Measurements from ENCODE around the gene MAP7D3. TPM values are rescaled to one million over a fixed set of nuclear protein-coding genes. Genes with fewer than 3 reads are reported as not detected.

MAP7D3 gene
- total and polyA plus RNA-seq, 9 of the 15 experiments (the other 6 are each of a cell fraction or from before 2014, with no cell fraction given) = 9.4 to 27.7 (median 14.0) TPM

DNA sequence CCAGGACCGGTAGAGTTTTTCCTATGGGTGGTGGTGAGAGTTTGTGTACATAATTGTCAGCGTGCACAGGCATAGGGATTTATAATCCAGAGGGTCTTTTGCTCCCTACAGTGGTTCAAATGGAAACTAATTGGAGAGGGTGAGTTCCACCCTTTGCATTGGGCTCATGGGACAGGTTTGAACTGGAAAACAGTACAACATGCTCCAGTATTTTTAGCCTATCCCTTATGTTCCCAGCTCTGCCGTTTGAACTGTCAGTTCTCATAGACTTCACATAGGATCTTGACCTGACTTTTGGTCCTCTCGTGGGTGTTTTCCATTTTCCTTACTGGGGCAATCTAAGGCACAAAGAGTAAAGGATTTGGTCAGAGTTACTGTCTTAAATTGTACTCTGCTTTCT lies 72.1 kb downstream of the MAP7D3 start:
- H3K9me1 ChIP-seq (ENCODE audit: control insufficient read depth, insufficient read depth, low read length) = no peaks in the 10 kb centered on the region
- no peaks in the 10 kb centered on the region for H3K36me3 ChIP-seq (ENCODE audit: control insufficient read depth, insufficient read depth, low read length)
- H3K4me1 ChIP-seq (replicated peaks in 1 of 2; ENCODE audit: control insufficient read depth in 2 of 2, insufficient read depth in 2 of 2, low read length in 2 of 2) = no peaks in the 10 kb centered on the region
- H2AFZ ChIP-seq (ENCODE audit: low read depth, low read length) = no peak overlapping the region
- no peak for ATAC-seq
- TF ChIP-seq, protein P1, sequence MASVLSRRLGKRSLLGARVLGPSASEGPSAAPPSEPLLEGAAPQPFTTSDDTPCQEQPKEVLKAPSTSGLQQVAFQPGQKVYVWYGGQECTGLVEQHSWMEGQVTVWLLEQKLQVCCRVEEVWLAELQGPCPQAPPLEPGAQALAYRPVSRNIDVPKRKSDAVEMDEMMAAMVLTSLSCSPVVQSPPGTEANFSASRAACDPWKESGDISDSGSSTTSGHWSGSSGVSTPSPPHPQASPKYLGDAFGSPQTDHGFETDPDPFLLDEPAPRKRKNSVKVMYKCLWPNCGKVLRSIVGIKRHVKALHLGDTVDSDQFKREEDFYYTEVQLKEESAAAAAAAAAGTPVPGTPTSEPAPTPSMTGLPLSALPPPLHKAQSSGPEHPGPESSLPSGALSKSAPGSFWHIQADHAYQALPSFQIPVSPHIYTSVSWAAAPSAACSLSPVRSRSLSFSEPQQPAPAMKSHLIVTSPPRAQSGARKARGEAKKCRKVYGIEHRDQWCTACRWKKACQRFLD (CRISPR knock-in tag; IDR thresholded peaks at IDR 0.05) = no peak
- TF ChIP-seq U2AF2 (optimal IDR thresholded peaks at IDR 0.05; ENCODE audit: low read depth, low read length) (no peak), POLR3G (IDR thresholded peaks at IDR 0.05; ENCODE audit: extremely low read depth, insufficient read length, insufficient replicate concordance) (no peak), HNRNPL (IDR thresholded peaks at IDR 0.05; ENCODE audit: low read depth, low read length) (no peak), ZNF444 (CRISPR knock-in tag; IDR thresholded peaks at IDR 0.05) (no peak), MAFK (IDR thresholded peaks at IDR 0.05; ENCODE audit: low read length) (no peak), MEF2D (tag; conservative IDR thresholded peaks at IDR 0.05; ENCODE audit: low read depth) (no peak)
- TF ChIP-seq, protein P2, sequence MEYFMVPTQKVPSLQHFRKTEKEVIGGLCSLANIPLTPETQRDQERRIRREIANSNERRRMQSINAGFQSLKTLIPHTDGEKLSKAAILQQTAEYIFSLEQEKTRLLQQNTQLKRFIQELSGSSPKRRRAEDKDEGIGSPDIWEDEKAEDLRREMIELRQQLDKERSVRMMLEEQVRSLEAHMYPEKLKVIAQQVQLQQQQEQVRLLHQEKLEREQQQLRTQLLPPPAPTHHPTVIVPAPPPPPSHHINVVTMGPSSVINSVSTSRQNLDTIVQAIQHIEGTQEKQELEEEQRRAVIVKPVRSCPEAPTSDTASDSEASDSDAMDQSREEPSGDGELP (CRISPR knock-in tag; IDR thresholded peaks at IDR 0.05; ENCODE audit: borderline replicate concordance) = no peak
- TF ChIP-seq, protein P3, sequence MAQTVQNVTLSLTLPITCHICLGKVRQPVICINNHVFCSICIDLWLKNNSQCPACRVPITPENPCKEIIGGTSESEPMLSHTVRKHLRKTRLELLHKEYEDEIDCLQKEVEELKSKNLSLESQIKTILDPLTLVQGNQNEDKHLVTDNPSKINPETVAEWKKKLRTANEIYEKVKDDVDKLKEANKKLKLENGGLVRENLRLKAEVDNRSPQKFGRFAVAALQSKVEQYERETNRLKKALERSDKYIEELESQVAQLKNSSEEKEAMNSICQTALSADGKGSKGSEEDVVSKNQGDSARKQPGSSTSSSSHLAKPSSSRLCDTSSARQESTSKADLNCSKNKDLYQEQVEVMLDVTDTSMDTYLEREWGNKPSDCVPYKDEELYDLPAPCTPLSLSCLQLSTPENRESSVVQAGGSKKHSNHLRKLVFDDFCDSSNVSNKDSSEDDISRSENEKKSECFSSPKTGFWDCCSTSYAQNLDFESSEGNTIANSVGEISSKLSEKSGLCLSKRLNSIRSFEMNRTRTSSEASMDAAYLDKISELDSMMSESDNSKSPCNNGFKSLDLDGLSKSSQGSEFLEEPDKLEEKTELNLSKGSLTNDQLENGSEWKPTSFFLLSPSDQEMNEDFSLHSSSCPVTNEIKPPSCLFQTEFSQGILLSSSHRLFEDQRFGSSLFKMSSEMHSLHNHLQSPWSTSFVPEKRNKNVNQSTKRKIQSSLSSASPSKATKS (CRISPR knock-in tag; IDR thresholded peaks at IDR 0.05) = no peak
- TF ChIP-seq, protein P4, sequence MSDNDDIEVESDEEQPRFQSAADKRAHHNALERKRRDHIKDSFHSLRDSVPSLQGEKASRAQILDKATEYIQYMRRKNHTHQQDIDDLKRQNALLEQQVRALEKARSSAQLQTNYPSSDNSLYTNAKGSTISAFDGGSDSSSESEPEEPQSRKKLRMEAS (CRISPR knock-in tag; IDR thresholded peaks at IDR 0.05) = no peak
- DNase-seq (ENCODE audit: extremely low read depth in 1 of 4, low spot score in 3 of 4) = no peak
- in situ Hi-C loops (cut with MboI) (no loop called here), intact Hi-C loops (cut with micrococcal nuclease) (no loop called here)
- no peaks in the 10 kb centered on the region for H3K79me2 ChIP-seq (ENCODE audit: control insufficient read depth, insufficient read depth, low read length)
- H3K9ac ChIP-seq (ENCODE audit: insufficient read depth in 1 of 2, low read depth in 2 of 2, low read length in 2 of 2) = no peak overlapping the region
- ChIA-PET CTCF (ENCODE audit: low intra/inter-chr PET ratio) (no interaction called here), POLR2A (no interaction called here)
- H3K9me3 ChIP-seq (replicated peaks; ENCODE audit: control insufficient read depth, insufficient read depth, low read depth, low read length) = no peaks in the 10 kb centered on the region
- no peak for FAIRE-seq
- H3K27me3 ChIP-seq (ENCODE audit: control insufficient read depth in 2 of 2, insufficient read depth in 2 of 2, low read length in 2 of 2) = peaks cover 0 to 6% of the 10 kb centered on the region in 2 experiments; a peak in 4 of 5 replicates
- no peaks in the 10 kb centered on the region for H4K20me1 ChIP-seq (replicated peaks; ENCODE audit: control insufficient read depth, insufficient read depth, low read length)
- H3K4me3 ChIP-seq = no peak overlapping the region
- 0% methylated on average over 4 of the region's 4 CpGs for WGBS (ENCODE audit: insufficient coverage, low coverage, missing lambda C conversion rate)
- no peak overlapping the region for H3K27ac ChIP-seq (ENCODE audit: extremely low read depth, low read depth, low read length)
- BruUV-seq (replicated peaks) = no TSS peak
- no peak overlapping the region for H3K4me2 ChIP-seq (ENCODE audit: insufficient read depth, low read length)
